Medulla oblongata (tissue), 1 donor: Measurements from ENCODE around the gene HSPB6.
A peak's percentile ranks its signal among the peaks of the same experiment; 100 is the strongest.

ENCODE experiments used
- DNase-seq: peaks from one replicate; pipeline ENCODE4 v3.0.0-alpha.2; 2015; ENCODE audit errors: extremely low spot score

The HSPB6 gene

DNA sequence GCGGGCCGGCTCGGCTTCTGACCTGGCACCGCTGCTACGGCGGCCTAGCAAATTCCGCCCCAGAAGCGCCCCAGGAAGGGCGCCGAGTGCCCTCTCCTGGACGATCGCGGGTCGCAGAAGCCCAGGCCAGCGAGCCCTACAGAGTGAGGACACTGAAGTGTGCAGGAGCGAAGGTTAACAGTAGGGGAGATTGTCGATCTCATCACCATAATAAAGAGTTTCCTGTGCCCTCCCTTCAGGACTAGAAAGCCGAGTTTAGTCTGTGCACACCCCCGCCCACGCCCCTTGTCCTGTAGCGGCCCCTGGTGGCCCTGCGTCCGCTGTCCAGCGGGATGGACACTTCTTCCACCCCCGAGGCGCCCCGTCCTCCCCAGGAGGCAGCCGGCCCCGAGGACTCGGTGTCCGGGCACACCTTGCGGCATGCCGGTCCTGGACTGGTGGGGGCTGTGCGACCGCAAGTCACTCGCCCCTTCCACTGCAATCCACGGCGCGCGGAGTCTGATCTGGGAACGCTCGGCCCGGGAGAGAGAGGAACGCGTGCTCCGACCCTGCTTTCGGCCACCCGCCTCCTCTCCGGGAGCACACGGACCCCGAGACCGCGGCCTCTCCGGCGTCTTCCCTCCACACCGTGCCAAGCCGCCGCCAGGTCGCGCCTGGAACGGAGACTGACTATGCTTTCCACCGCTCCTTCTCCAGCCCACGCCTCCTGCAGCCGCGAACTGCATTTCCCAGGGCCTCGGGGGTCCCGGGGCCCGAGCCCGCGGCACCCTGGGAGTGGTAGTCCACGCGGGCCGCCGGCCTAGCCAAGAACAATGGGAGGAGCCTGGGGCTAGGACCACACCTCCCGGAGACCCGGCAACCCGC, 39.8 kb downstream of the HSPB6 start:
- DNase-seq = peak; percentile 97

- no peak for DNase-seq
Observed at GRCh38 chr19:35715981-35716800, 40.6 kb downstream of the HSPB6 start.

DNA sequence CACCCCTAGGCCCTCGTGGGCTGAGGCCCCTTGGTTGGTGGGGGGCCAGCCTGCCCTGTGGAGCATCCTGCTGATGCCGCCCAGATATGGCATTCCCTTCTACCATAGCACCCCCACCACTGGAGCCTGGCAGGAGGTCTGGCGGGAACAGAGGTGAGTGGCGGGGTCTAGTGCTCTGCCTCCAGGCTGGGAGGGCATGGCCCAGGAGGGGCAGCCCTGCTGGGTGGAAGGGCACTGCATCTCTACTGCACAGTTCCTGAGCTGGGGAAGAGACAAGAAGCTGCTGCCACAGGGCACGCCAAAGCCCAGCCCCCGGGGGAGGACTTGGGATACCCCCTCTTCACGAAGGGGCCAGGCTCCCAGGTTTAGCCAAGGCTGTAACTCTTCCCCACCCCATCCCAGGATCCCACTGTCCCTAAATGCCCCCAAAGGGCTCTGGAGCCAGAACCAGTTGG, 41.4 kb downstream of the HSPB6 start:
- DNase-seq = no peak

- no peak for DNase-seq
Observed at GRCh38 chr19:35714601-35715354, 42.1 kb downstream of the HSPB6 start.

- no peak for DNase-seq
Observed at GRCh38 chr19:35713904-35714495, 42.8 kb downstream of the HSPB6 start.

DNA sequence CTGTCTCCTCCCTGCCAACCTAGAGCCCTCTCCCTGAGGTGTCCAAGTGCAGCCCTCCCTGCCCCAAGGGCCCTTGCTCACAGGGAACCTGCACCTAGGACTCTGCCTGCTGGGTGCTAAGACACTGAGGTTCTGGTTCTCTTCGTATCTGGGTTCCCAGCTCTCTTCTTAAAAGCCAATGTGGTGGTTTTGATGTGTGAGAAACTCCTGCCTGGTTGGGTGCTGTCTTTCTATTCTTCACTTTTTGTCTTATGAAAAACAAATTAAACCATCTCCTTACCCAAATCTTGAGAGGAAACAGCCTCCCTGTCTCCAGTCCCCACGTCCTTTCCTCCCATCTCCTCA, 43.4 kb downstream of the HSPB6 start:
- DNase-seq = no peak

DNA sequence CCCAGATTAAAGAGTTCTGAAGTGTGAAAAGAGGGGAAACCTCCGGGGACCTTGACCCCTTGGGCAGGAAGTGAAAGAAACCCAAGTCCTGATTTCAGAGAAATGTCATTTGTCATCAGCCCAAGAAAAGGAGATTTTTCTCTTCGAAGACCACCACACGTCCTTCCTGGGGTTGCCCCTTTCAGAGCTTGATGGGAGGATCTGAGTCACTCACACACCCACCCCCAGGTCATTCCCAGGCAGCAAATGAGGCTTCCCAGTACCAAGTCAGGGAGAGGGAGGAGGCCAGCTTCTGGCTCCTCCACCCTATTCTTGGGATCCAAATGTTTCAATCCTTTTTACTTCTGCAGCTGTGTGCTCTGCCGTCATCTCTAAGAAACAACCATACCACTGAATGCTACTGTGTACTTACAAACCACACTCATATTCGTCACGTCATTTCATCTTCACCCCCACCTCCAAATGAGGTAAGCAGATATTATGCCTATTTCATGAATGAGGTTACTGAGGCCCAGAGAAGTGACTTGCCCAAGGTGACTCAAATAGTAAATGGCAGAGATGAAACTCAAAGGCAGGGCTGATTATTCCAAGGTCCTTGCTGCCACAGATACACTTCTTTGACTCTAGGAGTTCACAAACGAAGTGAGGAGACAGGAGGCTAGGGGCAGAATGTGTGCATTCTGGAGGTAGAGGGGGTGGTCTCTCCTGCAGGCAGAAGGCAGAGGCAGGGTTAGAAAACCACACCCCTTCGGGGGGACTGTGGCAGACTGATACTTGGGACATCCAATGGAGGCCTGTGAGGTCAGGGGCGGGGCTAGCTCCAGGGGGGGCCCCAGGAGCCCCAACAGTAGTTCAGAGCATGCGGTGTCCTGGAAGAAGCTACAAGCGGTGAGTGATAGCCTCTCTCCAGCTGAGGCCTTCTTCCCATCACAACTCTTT, 44.0 kb downstream of the HSPB6 start:
- no peak for DNase-seq

GRCh38 chr19:35710784-35711723, 45.8 kb downstream of the HSPB6 start:
- no peak for DNase-seq

DNA sequence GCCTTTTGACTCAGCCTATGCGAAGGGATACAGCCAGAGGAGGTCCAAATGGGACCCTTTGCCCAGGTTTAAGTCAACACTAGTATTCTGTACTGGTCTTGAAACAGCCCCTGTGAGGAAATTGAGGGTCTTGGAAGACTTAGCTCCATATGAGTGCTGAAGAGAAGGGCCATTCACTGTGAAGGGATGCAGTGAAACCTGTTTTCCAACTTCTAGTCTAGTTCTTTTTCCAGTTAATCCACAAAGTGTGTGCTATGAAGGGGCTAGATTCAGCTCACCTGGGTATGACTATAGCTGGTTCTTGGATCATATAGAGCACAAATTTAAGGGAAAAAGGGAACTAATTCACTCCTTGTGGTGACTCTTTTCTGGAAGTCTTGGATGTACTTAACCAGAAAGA, 48.4 kb downstream of the HSPB6 start:
- no peak for DNase-seq
